GM19463 (cell line): Measurements from ENCODE around the gene HECTD1.
"Not testable (repeated sequence)": the region's sequence is repeated elsewhere in the genome, so short reads cannot be mapped to it uniquely, and the experiment has no call there.

ENCODE experiments used
- ATAC-seq: cut with Tn5 transposase; IDR thresholded peaks from one replicate; pipeline ENCODE4 v1.9.1; 2021; ENCODE audit warnings: mild to moderate bottlenecking, moderate library complexity; ENCODE audit not compliant: unreplicated experiment

The HECTD1 gene

GRCh38 chr14:31229009-31229408 is 21.4 kb upstream of the HECTD1 start:
- ATAC-seq, result peak; percentile 87

- no peak for ATAC-seq
These were observed 20.9 kb upstream of the HECTD1 start for GRCh38 chr14:31228533-31228932.

- no peak for ATAC-seq
These were observed 17.2 kb upstream of the HECTD1 start for GRCh38 chr14:31224808-31225207.

DNA sequence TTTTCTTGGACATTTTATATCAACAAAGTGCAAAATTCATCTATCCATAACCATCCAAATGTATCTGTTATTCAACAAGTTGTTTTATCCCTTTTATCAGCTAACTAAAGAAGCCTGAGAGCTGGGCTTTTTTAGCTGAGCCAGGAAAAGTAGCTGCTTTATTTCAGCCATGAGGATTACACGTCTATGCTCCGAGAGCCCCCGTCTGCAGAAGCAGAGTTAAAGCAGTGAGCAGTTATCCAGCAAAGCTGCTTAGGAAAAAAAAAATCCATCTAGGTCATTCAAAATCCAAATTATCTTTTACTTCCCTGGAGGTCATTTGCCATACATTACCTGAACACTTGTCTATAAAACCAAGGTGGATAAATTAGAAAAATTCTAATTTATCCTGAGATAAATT is 15.7 kb upstream of the HECTD1 start:
- ATAC-seq, result no peak

DNA sequence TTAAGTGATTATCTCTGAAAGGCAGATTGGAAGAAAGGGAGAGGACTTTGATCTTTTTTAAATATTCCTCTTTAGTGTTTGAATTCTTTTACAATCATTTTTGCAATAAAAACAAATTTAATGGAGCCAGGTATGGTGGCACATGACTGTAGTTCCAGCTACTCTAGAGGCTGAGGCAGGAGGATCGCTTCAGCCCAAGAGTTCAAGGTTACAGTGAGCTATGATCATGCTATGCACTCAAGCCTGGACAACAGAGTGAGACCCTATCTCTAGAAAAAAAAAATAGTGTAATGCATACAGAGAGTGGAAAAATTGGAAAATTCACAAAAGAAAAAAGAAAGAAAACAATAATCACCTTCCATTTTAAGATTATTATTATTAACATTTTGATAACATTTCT is 15.2 kb upstream of the HECTD1 start:
- ATAC-seq, result no peak

DNA sequence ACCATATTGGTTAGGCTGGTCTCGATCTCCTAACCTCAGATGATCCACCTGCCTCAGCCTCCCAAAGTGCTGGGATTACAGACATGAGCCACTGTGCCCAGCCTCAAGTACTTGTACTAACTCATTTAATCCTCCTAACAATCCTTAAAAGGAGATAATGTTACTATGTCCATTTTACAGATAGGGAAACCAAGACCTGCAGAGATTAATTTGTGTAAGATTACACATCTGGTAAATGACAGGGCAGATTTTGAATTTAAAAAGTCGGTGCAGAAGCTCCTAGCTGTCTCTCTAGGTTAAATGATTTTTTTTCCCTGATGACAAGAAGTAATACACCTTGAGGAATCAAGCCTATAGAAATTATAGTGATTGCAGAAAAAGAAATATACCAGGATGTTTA is 13.7 kb upstream of the HECTD1 start:
- ATAC-seq, result no peak

DNA sequence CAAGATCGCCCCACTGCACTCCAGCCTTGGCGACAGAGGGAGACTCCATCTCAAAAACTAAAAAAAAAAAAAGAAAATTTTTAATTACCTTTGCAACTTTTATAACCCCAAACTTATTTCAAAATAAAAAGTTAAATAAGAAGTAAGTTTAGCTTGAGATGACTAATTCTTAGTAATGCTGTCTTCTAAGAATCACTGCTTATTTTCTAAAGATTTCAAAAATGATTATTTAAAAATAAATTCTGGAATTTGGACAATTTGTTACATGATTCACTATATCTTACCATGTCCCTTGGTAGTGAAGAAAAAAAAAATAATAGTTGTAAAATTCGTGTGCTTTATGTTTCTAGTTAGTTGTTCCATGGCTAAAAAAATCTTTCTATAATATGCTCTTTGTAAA is 11.6 kb upstream of the HECTD1 start:
- no peak for ATAC-seq

DNA sequence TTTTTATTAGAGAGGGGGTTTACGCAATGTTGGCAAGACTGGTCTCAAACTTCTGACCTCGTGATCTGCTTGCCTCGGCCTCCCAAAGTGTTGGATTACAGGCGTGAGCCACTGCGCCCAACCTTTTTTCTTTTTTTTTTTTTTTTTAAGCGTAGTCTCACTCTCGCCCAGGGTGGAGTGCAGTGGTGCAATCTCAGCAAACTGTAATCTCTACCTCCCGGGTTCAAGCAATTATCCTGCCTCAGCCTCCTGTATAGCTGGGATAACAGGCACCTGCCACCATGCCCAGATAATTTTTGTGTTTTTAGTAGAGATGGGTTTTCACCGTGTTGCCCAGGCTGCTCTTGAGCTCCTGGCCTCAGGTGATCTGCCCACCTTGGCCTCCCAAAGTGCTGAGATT is 8.8 kb upstream of the HECTD1 start:
- no peak for ATAC-seq

DNA sequence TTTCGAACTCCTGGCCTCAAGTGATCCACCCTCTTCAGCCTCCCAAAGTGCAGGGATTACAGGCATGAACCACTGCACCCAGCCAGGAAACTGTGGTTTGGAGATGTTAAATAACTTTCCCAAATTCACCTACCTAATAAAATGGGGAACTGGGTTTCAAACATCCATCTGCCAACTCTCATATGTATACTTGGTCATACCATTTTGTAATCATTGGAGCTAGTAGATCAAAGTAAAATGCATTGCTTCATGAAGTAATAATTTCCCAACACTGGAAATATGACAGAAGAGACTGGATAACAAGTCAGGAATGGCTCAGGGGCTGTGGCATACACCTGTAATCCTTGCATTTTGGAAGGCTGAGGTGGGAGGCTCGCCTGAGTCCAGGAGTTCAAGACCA is 5.3 kb upstream of the HECTD1 start:
- no peak for ATAC-seq

DNA sequence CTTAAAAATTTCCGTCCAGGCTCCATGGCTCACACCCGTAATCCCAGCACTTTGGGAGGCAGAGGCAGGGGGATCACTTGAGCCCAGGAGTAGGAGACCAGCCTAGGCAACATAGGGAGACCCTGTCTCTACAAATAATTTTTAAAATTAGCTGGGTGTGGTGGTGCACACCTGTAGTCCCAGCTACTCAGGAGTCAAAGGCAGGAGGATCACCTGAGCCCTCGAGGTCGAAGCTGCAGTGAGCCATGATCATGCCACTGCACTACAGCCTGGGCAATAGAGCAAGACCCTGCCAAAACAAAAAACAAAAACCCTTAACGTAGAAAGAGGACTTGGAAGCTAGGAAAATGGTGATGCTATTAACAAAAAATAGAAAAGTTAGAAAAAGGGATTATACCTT is 2.0 kb upstream of the HECTD1 start:
- ATAC-seq, result no peak

DNA sequence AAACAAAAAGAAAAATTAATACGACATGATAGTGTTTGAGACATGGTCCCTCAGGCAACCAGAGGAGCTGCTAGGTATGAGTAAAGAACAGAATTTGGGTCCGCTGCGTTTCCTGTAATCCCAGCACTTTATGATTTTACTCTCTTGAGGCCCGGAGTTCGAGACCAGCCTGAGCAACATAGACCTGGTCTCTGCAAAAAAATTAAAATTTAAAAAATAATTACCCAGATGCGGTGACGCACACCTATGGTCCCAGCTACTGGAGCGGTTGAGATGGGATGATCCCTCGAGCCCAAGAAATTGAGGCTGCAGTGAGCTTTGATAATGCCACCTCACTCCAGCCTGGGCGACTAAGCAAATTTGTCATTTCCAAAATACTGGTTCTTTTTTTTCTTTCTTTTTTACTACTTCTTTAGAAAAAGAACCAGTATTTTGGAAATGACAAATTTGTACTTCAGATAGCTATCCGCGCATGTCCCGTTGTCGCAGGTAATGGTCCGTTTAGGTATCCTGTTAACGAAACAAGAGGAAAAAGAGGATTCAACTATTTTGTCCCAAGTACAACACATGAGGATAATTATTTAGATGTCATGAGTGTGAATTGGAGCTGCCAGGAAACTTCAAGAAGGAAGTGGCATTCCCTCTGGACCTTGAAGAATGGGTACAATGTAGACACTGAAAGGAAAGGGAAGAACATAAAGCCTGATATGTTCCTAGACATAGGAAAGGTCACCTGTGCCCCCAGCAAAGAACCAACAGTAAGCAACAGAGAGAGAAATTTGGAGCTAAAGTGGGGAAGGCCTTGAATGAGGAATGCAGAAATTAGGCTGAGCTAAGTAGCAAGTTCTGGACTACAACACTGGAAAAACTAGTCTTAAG is 1.2 kb upstream of the HECTD1 start:
- ATAC-seq, result no peak

DNA sequence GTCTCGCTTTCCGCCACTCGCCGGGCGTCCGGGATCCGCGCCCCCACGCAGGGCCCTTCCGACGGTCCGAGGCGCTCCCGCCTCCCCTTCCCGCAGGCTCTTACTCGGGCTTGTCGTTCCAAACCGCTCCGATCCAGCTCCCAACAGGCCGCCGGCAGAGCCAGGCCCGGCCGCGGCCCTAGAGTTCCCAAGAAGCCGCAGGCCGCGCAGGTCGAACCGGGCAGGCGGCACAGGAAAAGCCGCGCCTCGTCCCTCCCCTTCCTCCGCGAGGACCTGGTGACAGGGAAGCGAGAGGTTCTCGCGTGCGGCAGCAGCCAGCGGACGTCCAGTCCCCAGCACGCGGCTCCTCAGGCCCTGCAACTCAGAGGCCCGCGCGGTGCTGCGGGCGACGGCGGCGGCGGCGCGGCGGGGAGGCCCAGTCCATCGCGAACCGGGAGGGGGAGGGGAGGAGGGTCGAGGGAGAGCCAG is 272 bp downstream of the HECTD1 start:
- ATAC-seq, result peak; percentile 30

DNA sequence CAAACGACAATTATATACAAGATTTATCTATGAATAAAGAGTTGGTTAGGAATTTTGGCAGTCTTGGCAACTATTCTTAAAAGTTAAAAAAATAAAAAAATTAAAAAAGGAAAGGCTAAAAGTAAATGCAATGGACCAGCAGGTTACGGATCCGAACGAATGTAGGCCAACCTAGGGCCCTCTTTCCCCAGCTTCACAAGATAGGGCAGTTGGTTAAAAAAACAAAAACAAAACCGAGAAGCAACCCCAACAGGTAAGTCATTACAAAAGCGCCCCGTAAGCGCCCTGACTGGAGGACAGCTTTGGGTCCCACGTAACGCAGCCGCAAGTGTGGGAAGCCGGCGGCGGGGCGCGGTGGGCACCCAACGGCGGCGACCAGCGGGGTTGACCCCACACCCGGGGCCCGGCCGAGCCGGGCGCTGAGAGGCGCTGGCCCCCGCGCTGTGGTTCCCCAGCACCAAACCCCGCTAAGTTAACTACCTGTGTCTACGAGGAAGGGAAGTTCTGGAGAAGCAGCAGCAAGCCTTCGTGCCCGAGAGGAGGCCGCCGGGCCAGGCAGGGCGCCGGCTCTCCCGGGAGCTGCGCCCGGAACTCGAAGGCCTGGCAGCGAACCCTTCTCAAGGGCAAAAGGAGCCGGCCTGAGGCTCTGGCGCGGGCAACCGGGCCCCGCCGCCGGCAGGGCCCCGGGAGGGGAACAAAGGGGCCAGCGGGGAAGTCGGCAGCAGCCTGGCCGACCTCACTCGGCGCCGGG is 882 bp downstream of the HECTD1 start:
- ATAC-seq, result peak; percentile 10

- no peak for ATAC-seq
These were observed 1.7 kb downstream of the HECTD1 start for GRCh38 chr14:31205681-31206535.

GRCh38 chr14:31204593-31205534 is 2.7 kb downstream of the HECTD1 start:
- no peak for ATAC-seq

GRCh38 chr14:31203899-31204592 is 3.5 kb downstream of the HECTD1 start:
- ATAC-seq, result not testable (repeated sequence)

GRCh38 chr14:31203414-31203742 is 4.2 kb downstream of the HECTD1 start:
- no peak for ATAC-seq

DNA sequence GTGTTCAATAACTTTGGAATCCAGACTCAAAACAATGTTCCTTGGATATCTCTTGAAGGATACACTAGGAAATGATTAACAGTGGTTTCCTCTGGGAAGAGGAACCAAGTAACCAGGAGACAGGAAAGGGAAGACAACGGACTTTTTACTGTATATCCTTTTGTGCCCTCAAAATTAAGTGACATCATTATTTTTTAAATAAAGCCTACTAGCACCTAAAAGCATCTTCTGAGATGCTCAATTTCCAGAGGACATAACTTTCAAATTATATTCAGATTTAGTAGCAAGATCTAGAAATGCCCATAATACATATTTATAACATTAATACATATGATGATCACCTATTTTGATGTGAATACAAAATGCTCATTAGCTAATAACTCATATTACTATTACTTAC is 6.5 kb downstream of the HECTD1 start:
- ATAC-seq, result no peak

- ATAC-seq, result no peak
These were observed 6.9 kb downstream of the HECTD1 start for GRCh38 chr14:31200702-31200990.

- no peak for ATAC-seq
These were observed 9.9 kb downstream of the HECTD1 start for GRCh38 chr14:31197671-31198070.
